ENCODE measurements around the gene C8G. TPM values are rescaled to one million over a fixed set of nuclear protein-coding genes. Genes with fewer than 3 reads are reported as not detected.

C8G gene
- total RNA-seq, 1 experiment from 2014 or later, result 2.1 TPM

DNA sequence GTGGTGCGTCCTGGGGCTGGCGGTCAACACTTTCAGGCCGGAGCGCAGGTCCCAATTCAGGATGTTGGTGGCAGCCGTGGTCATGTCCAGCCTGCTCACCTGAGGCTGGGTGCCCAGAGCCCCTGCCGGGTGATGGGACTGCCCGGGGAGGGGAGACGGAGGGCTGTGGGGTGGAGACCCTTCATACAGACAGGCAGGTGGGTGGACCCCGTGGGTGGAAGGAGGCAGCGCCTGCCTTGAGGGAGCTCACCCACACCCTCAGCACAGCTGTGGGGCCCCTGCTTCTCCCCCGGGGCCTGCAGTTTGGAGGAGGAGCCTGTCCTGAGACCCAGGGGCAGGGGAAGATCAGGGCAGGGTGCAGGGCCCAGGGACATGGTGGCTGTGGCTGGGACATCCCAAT lies 25.3 kb downstream of the C8G start:
- ATAC-seq, result no peak
- no peaks in the 10 kb centered on the region for H3K9me2 ChIP-seq (ENCODE audit: insufficient read depth)
- no peak overlapping the region for H3K27ac ChIP-seq (ENCODE audit: low read depth, low read length)
- BruUV-seq (replicated peaks), result no TSS peak
- TF ChIP-seq, protein P1, sequence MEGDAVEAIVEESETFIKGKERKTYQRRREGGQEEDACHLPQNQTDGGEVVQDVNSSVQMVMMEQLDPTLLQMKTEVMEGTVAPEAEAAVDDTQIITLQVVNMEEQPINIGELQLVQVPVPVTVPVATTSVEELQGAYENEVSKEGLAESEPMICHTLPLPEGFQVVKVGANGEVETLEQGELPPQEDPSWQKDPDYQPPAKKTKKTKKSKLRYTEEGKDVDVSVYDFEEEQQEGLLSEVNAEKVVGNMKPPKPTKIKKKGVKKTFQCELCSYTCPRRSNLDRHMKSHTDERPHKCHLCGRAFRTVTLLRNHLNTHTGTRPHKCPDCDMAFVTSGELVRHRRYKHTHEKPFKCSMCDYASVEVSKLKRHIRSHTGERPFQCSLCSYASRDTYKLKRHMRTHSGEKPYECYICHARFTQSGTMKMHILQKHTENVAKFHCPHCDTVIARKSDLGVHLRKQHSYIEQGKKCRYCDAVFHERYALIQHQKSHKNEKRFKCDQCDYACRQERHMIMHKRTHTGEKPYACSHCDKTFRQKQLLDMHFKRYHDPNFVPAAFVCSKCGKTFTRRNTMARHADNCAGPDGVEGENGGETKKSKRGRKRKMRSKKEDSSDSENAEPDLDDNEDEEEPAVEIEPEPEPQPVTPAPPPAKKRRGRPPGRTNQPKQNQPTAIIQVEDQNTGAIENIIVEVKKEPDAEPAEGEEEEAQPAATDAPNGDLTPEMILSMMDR (IDR thresholded peaks at IDR 0.05 in 2 of 3, conservative IDR thresholded peaks at IDR 0.05 in 1 of 3; ENCODE audit: borderline replicate concordance in 1 of 3, insufficient read depth in 1 of 3, low read depth in 2 of 3, low read length in 2 of 3), result no peak
- TF ChIP-seq ZNF274 (IDR thresholded peaks at IDR 0.05; ENCODE audit: low read depth, low read length), result no peak
- no peak for TF ChIP-seq SRF (IDR thresholded peaks at IDR 0.05; ENCODE audit: low read depth)
- TF ChIP-seq SIN3A (IDR thresholded peaks at IDR 0.05; ENCODE audit: low read depth), result no peak
- TF ChIP-seq, protein P2, sequence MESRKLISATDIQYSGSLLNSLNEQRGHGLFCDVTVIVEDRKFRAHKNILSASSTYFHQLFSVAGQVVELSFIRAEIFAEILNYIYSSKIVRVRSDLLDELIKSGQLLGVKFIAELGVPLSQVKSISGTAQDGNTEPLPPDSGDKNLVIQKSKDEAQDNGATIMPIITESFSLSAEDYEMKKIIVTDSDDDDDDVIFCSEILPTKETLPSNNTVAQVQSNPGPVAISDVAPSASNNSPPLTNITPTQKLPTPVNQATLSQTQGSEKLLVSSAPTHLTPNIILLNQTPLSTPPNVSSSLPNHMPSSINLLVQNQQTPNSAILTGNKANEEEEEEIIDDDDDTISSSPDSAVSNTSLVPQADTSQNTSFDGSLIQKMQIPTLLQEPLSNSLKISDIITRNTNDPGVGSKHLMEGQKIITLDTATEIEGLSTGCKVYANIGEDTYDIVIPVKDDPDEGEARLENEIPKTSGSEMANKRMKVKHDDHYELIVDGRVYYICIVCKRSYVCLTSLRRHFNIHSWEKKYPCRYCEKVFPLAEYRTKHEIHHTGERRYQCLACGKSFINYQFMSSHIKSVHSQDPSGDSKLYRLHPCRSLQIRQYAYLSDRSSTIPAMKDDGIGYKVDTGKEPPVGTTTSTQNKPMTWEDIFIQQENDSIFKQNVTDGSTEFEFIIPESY (IDR thresholded peaks at IDR 0.05; ENCODE audit: extremely low read depth, insufficient replicate concordance, low read length), result no peak
- TF ChIP-seq ZFX (IDR thresholded peaks at IDR 0.05), result no peak
- TF ChIP-seq, protein P3, sequence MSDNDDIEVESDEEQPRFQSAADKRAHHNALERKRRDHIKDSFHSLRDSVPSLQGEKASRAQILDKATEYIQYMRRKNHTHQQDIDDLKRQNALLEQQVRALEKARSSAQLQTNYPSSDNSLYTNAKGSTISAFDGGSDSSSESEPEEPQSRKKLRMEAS (IDR thresholded peaks at IDR 0.05), result no peak
- TF ChIP-seq YY1 (IDR thresholded peaks at IDR 0.05; ENCODE audit: extremely low read depth, insufficient replicate concordance, low read depth, low read length), result no peak
- TF ChIP-seq SP1 (IDR thresholded peaks at IDR 0.05; ENCODE audit: low read depth), result no peak
- H3K9me3 ChIP-seq (ENCODE audit: control insufficient read depth in 1 of 2, insufficient read depth in 1 of 2, low read depth in 1 of 2, low read length in 2 of 2), result no peaks in the 10 kb centered on the region
- H3K9ac ChIP-seq (ENCODE audit: low read length), result no peak overlapping the region
- ChIA-PET RAD21 (ENCODE audit: low non-redundant PET in 1 of 2, low total read pairs in 2 of 2, uncharacterized antibody in 2 of 2, unreplicated experiment in 2 of 2) (no interaction called here), CTCF (no interaction called here), POLR2A (no interaction called here)
- no peaks in the 10 kb centered on the region for H3K27me3 ChIP-seq (ENCODE audit: insufficient read depth, low read length)
- intact Hi-C loops (cut with micrococcal nuclease), result no loop called here
- no peaks in the 10 kb centered on the region for H4K20me1 ChIP-seq (ENCODE audit: insufficient read depth)
- no peaks in the 10 kb centered on the region for H3K79me2 ChIP-seq (ENCODE audit: insufficient read depth, low read length)
- no peaks in the 10 kb centered on the region for H3K36me3 ChIP-seq (ENCODE audit: control insufficient read depth in 1 of 2, insufficient read depth in 2 of 2, low read length in 2 of 2)
- H2AFZ ChIP-seq (ENCODE audit: low read depth, low read length, poor library complexity, severe bottlenecking), result no peak overlapping the region
- H3K4me2 ChIP-seq (ENCODE audit: low read length), result no peak overlapping the region
- H3K4me1 ChIP-seq (ENCODE audit: control insufficient read depth in 1 of 2, insufficient read depth in 2 of 2, low read length in 2 of 2), result peaks cover 0 to 17% of the 10 kb centered on the region in 2 experiments; a peak in 3 of 4 replicates
- H3K4me3 ChIP-seq (replicated peaks in 1 of 2; ENCODE audit: low read depth in 1 of 2, low read length in 2 of 2), result no peak overlapping the region
- DNase-seq (ENCODE audit: low read depth, low spot score), result no peak
